ENCODE results near the gene ADTRP.

ADTRP gene

GRCh38 chr6:11683871-11684270 is 94.7 kb downstream of the ADTRP start:
- Histone ChIP-seq H3K79me2 (ENCODE audit: insufficient read depth, low read length) (no peaks in the 10 kb centered on the region), H3K4me2 (ENCODE audit: low read depth, low read length, poor library complexity, severe bottlenecking) (no peak overlapping the region), H2AFZ (ENCODE audit: low read depth, low read length, severe bottlenecking) (no peak overlapping the region), H3K9me3 (ENCODE audit: insufficient read depth, low read length) (peaks cover 10% of the 10 kb centered on the region; the same call in 1 of the 2 replicates), H3K27ac (ENCODE audit: low read depth, low read length) (no peak overlapping the region), H3K9me2 (replicated peaks; ENCODE audit: insufficient read depth, low read length) (no peaks in the 10 kb centered on the region), H3F3A (ENCODE audit: insufficient read depth) (no peaks in the 10 kb centered on the region), H3K36me3 (ENCODE audit: low read length) (no peaks in the 10 kb centered on the region), H4K20me1 (ENCODE audit: low read depth, low read length) (no peaks in the 10 kb centered on the region), H3K9ac (ENCODE audit: low read length) (no peak overlapping the region), H3K27me3 (ENCODE audit: low read length) (no peaks in the 10 kb centered on the region), H3K4me3 (ENCODE audit: insufficient read depth, low read length, poor library complexity, severe bottlenecking) (no peak overlapping the region)
- TF ChIP-seq EZH2phosphoT487 (conservative IDR thresholded peaks at IDR 0.05; ENCODE audit: low read length) (no peak), CTCF (IDR thresholded peaks at IDR 0.05; ENCODE audit: insufficient read depth, low read length, poor library complexity, severe bottlenecking) (no peak)

GRCh38 chr6:11682561-11682975 is 96.0 kb downstream of the ADTRP start:
- Histone ChIP-seq H4K20me1 (ENCODE audit: low read depth, low read length) (no peaks in the 10 kb centered on the region), H2AFZ (ENCODE audit: low read depth, low read length, severe bottlenecking) (no peak overlapping the region), H3K9me3 (ENCODE audit: insufficient read depth, low read length) (peaks cover 10% of the 10 kb centered on the region; the same call in 1 of the 2 replicates), H3F3A (ENCODE audit: insufficient read depth) (no peaks in the 10 kb centered on the region), H3K79me2 (ENCODE audit: insufficient read depth, low read length) (no peaks in the 10 kb centered on the region), H3K27me3 (ENCODE audit: low read length) (no peaks in the 10 kb centered on the region), H3K9me2 (replicated peaks; ENCODE audit: insufficient read depth, low read length) (no peaks in the 10 kb centered on the region), H3K4me3 (ENCODE audit: insufficient read depth, low read length, poor library complexity, severe bottlenecking) (no peak overlapping the region), H3K36me3 (ENCODE audit: low read length) (no peaks in the 10 kb centered on the region), H3K9ac (ENCODE audit: low read length) (no peak overlapping the region), H3K27ac (ENCODE audit: low read depth, low read length) (no peak overlapping the region), H3K4me2 (ENCODE audit: low read depth, low read length, poor library complexity, severe bottlenecking) (no peak overlapping the region)
- TF ChIP-seq EZH2phosphoT487 (conservative IDR thresholded peaks at IDR 0.05; ENCODE audit: low read length) (no peak), CTCF (IDR thresholded peaks at IDR 0.05; ENCODE audit: insufficient read depth, low read length, poor library complexity, severe bottlenecking) (no peak)

GRCh38 chr6:11681770-11682169 is 96.8 kb downstream of the ADTRP start:
- Histone ChIP-seq H4K20me1 (ENCODE audit: low read depth, low read length) (no peaks in the 10 kb centered on the region), H3K4me2 (ENCODE audit: low read depth, low read length, poor library complexity, severe bottlenecking) (no peak overlapping the region), H3F3A (ENCODE audit: insufficient read depth) (no peaks in the 10 kb centered on the region), H3K9ac (ENCODE audit: low read length) (no peak overlapping the region), H2AFZ (ENCODE audit: low read depth, low read length, severe bottlenecking) (no peak overlapping the region), H3K36me3 (ENCODE audit: low read length) (no peaks in the 10 kb centered on the region), H3K9me3 (ENCODE audit: insufficient read depth, low read length) (peaks cover 10% of the 10 kb centered on the region; the same call in 1 of the 2 replicates), H3K4me3 (ENCODE audit: insufficient read depth, low read length, poor library complexity, severe bottlenecking) (no peak overlapping the region), H3K27me3 (ENCODE audit: low read length) (no peaks in the 10 kb centered on the region), H3K9me2 (replicated peaks; ENCODE audit: insufficient read depth, low read length) (no peaks in the 10 kb centered on the region), H3K79me2 (ENCODE audit: insufficient read depth, low read length) (no peaks in the 10 kb centered on the region), H3K27ac (ENCODE audit: low read depth, low read length) (no peak overlapping the region)
- TF ChIP-seq CTCF (IDR thresholded peaks at IDR 0.05; ENCODE audit: insufficient read depth, low read length, poor library complexity, severe bottlenecking) (no peak), EZH2phosphoT487 (conservative IDR thresholded peaks at IDR 0.05; ENCODE audit: low read length) (no peak)
